Smooth muscle cell (in vitro differentiated cells): ENCODE data around the gene ACOT11. TPM values are rescaled to one million over a fixed set of nuclear protein-coding genes. Genes with fewer than 3 reads are reported as not detected.

Source experiments
- DNase-seq: peaks from one replicate; lab custom pipeline; 2025; ENCODE audit not compliant: unreplicated experiment; lab: John Stamatoyannopoulos, UW
- H2AFZ ChIP-seq: fragments of 200-600 bp; sonication (generic); 2 replicates; pipeline ENCODE4 v1.6.0; 2016; ENCODE audit warnings: antibody characterized with exemption, low read depth, mild to moderate bottlenecking
- H3F3A ChIP-seq: fragments of 200-600 bp; sonication (generic); 2 replicates; pipeline ENCODE4 v1.6.0; 2017; ENCODE audit warnings: antibody characterized with exemption, low read depth
- H3K27ac ChIP-seq: fragments of 200-600 bp; sonication (generic); 2 replicates; pipeline ENCODE4 v1.5.1; 2016; ENCODE audit warnings: low read depth, mild to moderate bottlenecking
- H3K27me3 ChIP-seq: fragments of 200-600 bp; sonication (generic); 2 replicates; pipeline ENCODE4 v1.6.1; 2016; ENCODE audit warnings: low read depth, mild to moderate bottlenecking
- H3K36me3 ChIP-seq: fragments of 200-600 bp; sonication (generic); 2 replicates; pipeline ENCODE4 v1.5.1; 2016; ENCODE audit warnings: low read depth
- H3K4me1 ChIP-seq: fragments of 200-600 bp; sonication (generic); 2 replicates; pipeline ENCODE4 v1.5.1; 2016; ENCODE audit warnings: low read depth
- H3K4me2 ChIP-seq: fragments of 200-600 bp; sonication (generic); 2 replicates; pipeline ENCODE4 v1.6.0; 2016; ENCODE audit warnings: mild to moderate bottlenecking
- H3K4me3 ChIP-seq: fragments of 200-600 bp; sonication (generic); 2 replicates; pipeline ENCODE4 v1.5.1; 2016; ENCODE audit warnings: mild to moderate bottlenecking
- H3K79me2 ChIP-seq: fragments of 200-600 bp; sonication (generic); 2 replicates; pipeline ENCODE4 v1.6.0; 2016; ENCODE audit warnings: low read depth, mild to moderate bottlenecking
- H3K9ac ChIP-seq: fragments of 200-600 bp; sonication (generic); 2 replicates; pipeline ENCODE4 v1.6.0; 2016; ENCODE audit warnings: low read depth
- H3K9me3 ChIP-seq: fragments of 200-600 bp; sonication (generic); replicated peaks from 2 replicates; pipeline ENCODE4 v1.5.1; 2016; ENCODE audit warnings: low read depth
- H4K20me1 ChIP-seq: fragments of 200-600 bp; sonication (generic); 2 replicates; pipeline ENCODE4 v1.6.0; 2016; ENCODE audit warnings: low read depth
- WGBS: methylation state at CpG from one replicate; pipeline ENCODE4 v1.1.7; 2016; ENCODE audit warnings: low lambda C conversion rate; 5-methylcytosine and 5-hydroxymethylcytosine counted together
- polyA plus RNA-seq: library from polyadenylated mRNA; unstranded; fragments of >200 nt; fragmentation: Nextera tagmentation; extraction: Ambion mirVana; gene quantifications from 2 replicates; pipeline ENCODE4 v1.2.1, GENCODE V29; 2016
- total RNA-seq: library from RNA; depleted of rRNA; stranded (reverse); fragments of >200 nt; gene quantifications from 2 replicates; pipeline ENCODE4 v1.2.3, GENCODE V29; 2014
- TF ChIP-seq, protein P1 (sequence below): fragments of 200-600 bp; sonication (generic); IDR thresholded peaks from 2 replicates; pipeline ENCODE4 v1.5.1; 2017; ENCODE audit warnings: borderline replicate concordance, mild to moderate bottlenecking, antibody characterized with exemption; ENCODE audit not compliant: insufficient read depth, poor library complexity, severe bottlenecking

The ACOT11 gene
- total and polyA plus RNA-seq, 2 experiments from 2014 or later = 1.6 to 4.8 TPM

DNA sequence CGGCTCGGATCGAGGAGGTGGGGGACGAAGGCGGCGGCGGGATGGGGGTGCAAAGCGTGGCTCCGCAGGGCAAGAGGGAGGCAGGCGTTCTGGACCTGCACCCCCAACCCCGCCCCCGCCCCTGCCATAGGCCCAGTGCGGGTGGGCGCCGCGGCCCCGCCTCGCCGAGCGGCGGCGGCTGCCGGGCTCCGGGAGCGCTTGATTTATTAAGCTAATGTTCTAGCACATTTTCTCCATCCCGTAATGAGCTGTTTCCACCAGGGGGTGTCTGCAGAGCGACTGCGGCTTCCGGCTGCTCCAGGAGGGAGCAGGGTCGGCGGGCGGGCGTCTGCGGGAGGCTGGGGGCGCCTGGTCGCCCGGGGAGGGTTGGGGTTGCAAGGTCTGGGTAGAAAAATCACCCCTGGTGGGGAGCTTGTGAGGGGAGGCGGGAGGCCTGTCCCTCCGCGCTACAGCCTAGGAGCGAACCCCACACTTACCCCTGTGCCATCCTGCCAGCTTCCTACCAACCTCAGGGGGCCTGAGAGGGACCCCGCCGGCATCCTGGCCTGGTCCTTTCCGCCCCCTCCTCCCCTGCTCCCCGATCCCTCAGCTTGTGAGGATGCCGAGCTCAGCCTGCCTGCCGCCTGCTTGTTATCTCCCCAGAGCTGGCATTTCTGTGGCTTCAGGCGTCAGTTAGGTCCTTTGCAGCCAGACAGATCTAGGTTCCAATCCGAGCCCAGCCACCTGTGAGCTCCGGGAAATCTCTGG is 48.5 kb upstream of the ACOT11 start:
- Histone ChIP-seq H3K9ac (no peak overlapping the region), H3K27me3 (no peaks in the 10 kb centered on the region), H3K9me3 (no peaks in the 10 kb centered on the region), H3K27ac (no peak overlapping the region), H3K36me3 (no peaks in the 10 kb centered on the region), H3K4me3 (peak overlapping the region; percentile 49), H3K79me2 (no peaks in the 10 kb centered on the region), H3K4me1 (peaks cover 12% of the 10 kb centered on the region), H4K20me1 (no peaks in the 10 kb centered on the region), H3F3A (no peaks in the 10 kb centered on the region), H3K4me2 (peak overlapping the region; percentile 91), H2AFZ (peak overlapping the region; percentile 81)
- DNase-seq = no peak
- WGBS = 6% methylated on average over 41 of the region's 50 CpGs
- TF ChIP-seq, protein P1, sequence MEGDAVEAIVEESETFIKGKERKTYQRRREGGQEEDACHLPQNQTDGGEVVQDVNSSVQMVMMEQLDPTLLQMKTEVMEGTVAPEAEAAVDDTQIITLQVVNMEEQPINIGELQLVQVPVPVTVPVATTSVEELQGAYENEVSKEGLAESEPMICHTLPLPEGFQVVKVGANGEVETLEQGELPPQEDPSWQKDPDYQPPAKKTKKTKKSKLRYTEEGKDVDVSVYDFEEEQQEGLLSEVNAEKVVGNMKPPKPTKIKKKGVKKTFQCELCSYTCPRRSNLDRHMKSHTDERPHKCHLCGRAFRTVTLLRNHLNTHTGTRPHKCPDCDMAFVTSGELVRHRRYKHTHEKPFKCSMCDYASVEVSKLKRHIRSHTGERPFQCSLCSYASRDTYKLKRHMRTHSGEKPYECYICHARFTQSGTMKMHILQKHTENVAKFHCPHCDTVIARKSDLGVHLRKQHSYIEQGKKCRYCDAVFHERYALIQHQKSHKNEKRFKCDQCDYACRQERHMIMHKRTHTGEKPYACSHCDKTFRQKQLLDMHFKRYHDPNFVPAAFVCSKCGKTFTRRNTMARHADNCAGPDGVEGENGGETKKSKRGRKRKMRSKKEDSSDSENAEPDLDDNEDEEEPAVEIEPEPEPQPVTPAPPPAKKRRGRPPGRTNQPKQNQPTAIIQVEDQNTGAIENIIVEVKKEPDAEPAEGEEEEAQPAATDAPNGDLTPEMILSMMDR = peak; percentile 44

DNA sequence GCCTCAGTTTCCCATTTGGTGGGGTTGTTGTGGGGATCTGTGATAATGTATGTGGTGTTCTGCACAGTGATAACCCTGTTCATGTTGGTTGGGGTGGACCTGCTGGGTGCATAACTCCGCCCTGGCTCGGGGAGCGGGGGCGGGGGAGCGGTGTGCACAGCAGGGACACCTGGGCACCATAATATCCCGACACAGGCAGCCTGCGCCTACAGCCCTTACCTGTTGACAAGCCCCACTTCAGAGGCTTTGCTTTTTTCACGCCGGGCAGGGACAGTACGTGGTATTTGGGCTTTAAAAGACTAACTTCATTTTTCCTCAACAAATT is 48.0 kb upstream of the ACOT11 start:
- Histone ChIP-seq H3K4me3 (no peak overlapping the region), H3K27me3 (no peaks in the 10 kb centered on the region), H3K9ac (no peak overlapping the region), H2AFZ (no peak overlapping the region), H3K4me2 (peak overlapping the region; percentile 91), H3K79me2 (no peaks in the 10 kb centered on the region), H3K27ac (no peak overlapping the region), H3K36me3 (no peaks in the 10 kb centered on the region), H3K9me3 (no peaks in the 10 kb centered on the region), H3K4me1 (peaks cover 12% of the 10 kb centered on the region), H3F3A (no peaks in the 10 kb centered on the region), H4K20me1 (no peaks in the 10 kb centered on the region)
- TF ChIP-seq, protein P1 = no peak
- no peak for DNase-seq
- WGBS = 62% methylated on average over 10 of the region's 10 CpGs

DNA sequence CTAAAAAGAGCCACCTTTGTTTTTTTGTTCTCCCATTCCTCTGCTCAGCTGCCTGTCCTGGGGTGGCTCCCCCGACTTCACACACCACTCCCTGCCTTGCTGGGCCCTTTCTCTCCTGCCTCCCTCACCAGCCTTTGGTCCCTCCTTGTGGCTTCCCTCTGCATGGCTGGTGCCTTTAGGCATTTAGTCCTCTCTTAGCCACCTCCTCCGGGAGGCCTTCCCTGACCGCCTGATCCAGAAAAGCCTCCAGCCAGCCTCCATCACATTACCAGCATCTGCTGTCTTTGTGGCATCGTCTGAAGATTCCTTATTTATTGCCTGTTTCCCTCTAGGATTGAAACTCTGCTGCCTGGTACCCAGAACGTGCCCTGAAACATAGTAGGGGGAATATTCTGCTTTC is 46.2 kb upstream of the ACOT11 start:
- Histone ChIP-seq H3K79me2 (no peaks in the 10 kb centered on the region), H3K27ac (peak overlapping the region; percentile 77), H3K4me3 (no peak overlapping the region), H3K36me3 (no peaks in the 10 kb centered on the region), H3K4me2 (no peak overlapping the region), H3K9me3 (no peaks in the 10 kb centered on the region), H3K4me1 (peaks cover 12% of the 10 kb centered on the region), H3K27me3 (no peaks in the 10 kb centered on the region), H3F3A (no peaks in the 10 kb centered on the region), H3K9ac (no peak overlapping the region), H4K20me1 (no peaks in the 10 kb centered on the region), H2AFZ (no peak overlapping the region)
- TF ChIP-seq, protein P1 = no peak
- DNase-seq = no peak
- WGBS = 75% methylated on average over 5 of the region's 5 CpGs

DNA sequence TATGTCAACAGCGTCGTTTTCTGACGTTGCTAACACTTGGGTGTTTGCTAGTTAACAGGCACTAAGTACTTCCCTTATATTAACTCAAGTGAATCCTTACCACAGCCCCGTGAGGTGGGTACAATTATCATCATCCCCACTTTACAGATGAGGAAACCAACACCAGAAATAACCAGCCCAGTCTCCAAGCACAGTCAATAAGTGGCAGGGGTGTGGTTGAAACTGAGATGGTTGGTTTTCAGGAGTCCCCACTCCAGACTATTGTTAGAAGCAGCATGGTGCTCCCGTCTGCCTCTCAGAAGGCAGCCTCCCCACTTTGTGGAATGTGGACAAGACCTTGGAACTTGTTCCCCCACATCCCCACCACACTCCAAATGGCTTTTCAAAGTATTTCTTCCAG is 45.7 kb upstream of the ACOT11 start:
- 81% methylated on average over 5 of the region's 5 CpGs for WGBS
- Histone ChIP-seq H2AFZ (no peak overlapping the region), H3K9me3 (no peaks in the 10 kb centered on the region), H3K27ac (peak overlapping the region; percentile 77), H3F3A (no peaks in the 10 kb centered on the region), H3K4me2 (no peak overlapping the region), H4K20me1 (no peaks in the 10 kb centered on the region), H3K4me1 (peaks cover 12% of the 10 kb centered on the region), H3K9ac (no peak overlapping the region), H3K79me2 (no peaks in the 10 kb centered on the region), H3K36me3 (no peaks in the 10 kb centered on the region), H3K4me3 (no peak overlapping the region), H3K27me3 (no peaks in the 10 kb centered on the region)
- TF ChIP-seq, protein P1 = no peak
- DNase-seq = no peak
